Endodermal cell (in vitro differentiated cells): ENCODE measurements around the gene NABP1. TPM values are rescaled to one million over a fixed set of nuclear protein-coding genes. Genes with fewer than 3 reads are reported as not detected.

Source experiments
- DNase-seq: peaks from one replicate; pipeline ENCODE4 v3.0.0-alpha.2; 2017
- H3K27ac ChIP-seq: 2 replicates; pipeline ENCODE4 v1.5.1; 2013; ENCODE audit warnings: mild to moderate bottlenecking, low read depth, low read length, moderate library complexity
- H3K27me3 ChIP-seq: 2 replicates; pipeline ENCODE4 v1.6.1; 2013; ENCODE audit warnings: mild to moderate bottlenecking, low read length, moderate library complexity; ENCODE audit not compliant: insufficient read depth, control insufficient read depth, poor library complexity, severe bottlenecking
- H3K36me3 ChIP-seq: 2 replicates; pipeline ENCODE4 v1.7.0; 2013; ENCODE audit warnings: mild to moderate bottlenecking, low read length, moderate library complexity; ENCODE audit not compliant: control insufficient read depth, insufficient read depth
- H3K4me1 ChIP-seq: one replicate; pipeline ENCODE4 v1.7.0; 2013; ENCODE audit warnings: low read length; ENCODE audit not compliant: control insufficient read depth, insufficient read depth
- H3K4me3 ChIP-seq: 2 replicates; pipeline ENCODE4 v1.5.1; 2013; ENCODE audit warnings: mild to moderate bottlenecking, low read length, moderate library complexity
- H3K9ac ChIP-seq: 2 replicates; pipeline ENCODE4 v1.6.1; 2013; ENCODE audit warnings: mild to moderate bottlenecking, low read length, moderate library complexity; ENCODE audit not compliant: poor library complexity, severe bottlenecking; ENCODE audit errors: extremely low read depth
- H3K9me3 ChIP-seq: 2 replicates; pipeline ENCODE4 v1.6.1; 2013; ENCODE audit warnings: mild to moderate bottlenecking, low read length, moderate library complexity; ENCODE audit not compliant: control insufficient read depth
- H3K27ac Mint-ChIP-seq: 2 replicates; pipeline ENCODE4 v1.8.0; 2020; ENCODE audit warnings: mixed read lengths
- H3K27me3 Mint-ChIP-seq: 2 replicates; pipeline ENCODE4 v1.8.0; 2021; ENCODE audit warnings: mild to moderate bottlenecking, mixed read lengths; ENCODE audit not compliant: insufficient read depth
- H3K36me3 Mint-ChIP-seq: 2 replicates; pipeline ENCODE4 v1.8.0; 2020; ENCODE audit warnings: low read depth, mixed read lengths
- H3K4me1 Mint-ChIP-seq: 2 replicates; pipeline ENCODE4 v1.8.0; 2020; ENCODE audit warnings: mixed read lengths
- H3K4me3 Mint-ChIP-seq: 2 replicates; pipeline ENCODE4 v1.8.0; 2020; ENCODE audit warnings: mild to moderate bottlenecking, moderate library complexity, mixed read lengths
- H3K9me3 Mint-ChIP-seq: 2 replicates; pipeline ENCODE4 v1.8.0; 2020; ENCODE audit warnings: mild to moderate bottlenecking, mixed read lengths
- WGBS, 2 experiments: methylation state at CpG; one replicate each; pipeline versions ENCODE4 v1.1.5 to v1.1.7; 2013; ENCODE audit warnings: missing lambda C conversion rate in 2 of 2, mixed read lengths in 1 of 2; ENCODE audit not compliant: insufficient coverage in 1 of 2, insufficient read length in 1 of 2; 5-methylcytosine and 5-hydroxymethylcytosine counted together
- total RNA-seq, 2 donors: library from RNA; stranded (reverse); fragmentation: NEBNext Ultra II Directional in 1 of 2; extraction: Animal tissue kit (Norgen Biotek cat#: 25700) in 1 of 2; gene quantifications; 2 replicates in 1 of 2; 3 replicates in 1 of 2; pipeline ENCODE4 v1.2.1, GENCODE V29; 2021
- TF ChIP-seq, protein P1 (sequence below): fragments of 200-600 bp; sonication (generic); conservative IDR thresholded peaks from 2 replicates; pipeline ENCODE4 v1.5.0; 2021; ENCODE audit warnings: antibody characterized with exemption, mild to moderate bottlenecking

Gene NABP1
- total RNA-seq, 2 donors from 2014 or later: 5.8 to 8.7 TPM

DNA sequence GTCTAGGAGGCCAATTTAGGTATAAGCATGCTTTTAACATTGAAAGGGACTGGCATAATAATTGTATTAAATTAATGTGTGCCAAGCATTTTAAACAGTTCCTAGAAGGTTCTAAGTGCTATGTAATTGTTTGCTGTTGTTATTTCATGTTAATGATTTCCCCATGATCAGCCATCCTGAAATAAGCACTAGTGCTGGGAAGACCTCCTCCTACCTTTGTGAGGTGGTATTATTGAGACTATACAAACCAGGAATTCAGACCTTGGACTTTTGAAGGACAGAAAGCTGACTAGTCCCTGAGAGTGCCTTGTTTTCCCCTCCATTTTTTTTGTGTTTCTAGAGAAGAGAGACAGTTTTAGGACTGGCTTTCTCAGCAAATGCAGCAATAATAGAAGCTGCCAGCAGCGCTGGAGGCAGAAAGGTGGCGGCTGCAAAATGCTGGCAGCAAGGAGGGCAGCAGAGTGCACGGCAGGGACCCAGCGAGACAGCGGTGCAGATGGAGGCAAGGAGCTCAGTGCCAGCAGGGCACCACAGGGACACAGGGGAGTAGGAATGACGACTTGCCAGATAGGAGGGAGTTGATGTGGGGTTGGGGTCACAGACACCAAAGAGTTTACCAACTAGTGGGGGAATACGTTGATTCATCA is 25.3 kb downstream of the NABP1 start:
- Histone ChIP-seq H3K4me3 (no peak overlapping the region), H3K36me3 (no peaks in the 10 kb centered on the region), H3K9me3 (no peaks in the 10 kb centered on the region), H3K27ac (no peak overlapping the region), H3K9ac (no peak overlapping the region), H3K27me3 (no peaks in the 10 kb centered on the region), H3K4me1 (no peaks in the 10 kb centered on the region)
- TF ChIP-seq, protein P1, sequence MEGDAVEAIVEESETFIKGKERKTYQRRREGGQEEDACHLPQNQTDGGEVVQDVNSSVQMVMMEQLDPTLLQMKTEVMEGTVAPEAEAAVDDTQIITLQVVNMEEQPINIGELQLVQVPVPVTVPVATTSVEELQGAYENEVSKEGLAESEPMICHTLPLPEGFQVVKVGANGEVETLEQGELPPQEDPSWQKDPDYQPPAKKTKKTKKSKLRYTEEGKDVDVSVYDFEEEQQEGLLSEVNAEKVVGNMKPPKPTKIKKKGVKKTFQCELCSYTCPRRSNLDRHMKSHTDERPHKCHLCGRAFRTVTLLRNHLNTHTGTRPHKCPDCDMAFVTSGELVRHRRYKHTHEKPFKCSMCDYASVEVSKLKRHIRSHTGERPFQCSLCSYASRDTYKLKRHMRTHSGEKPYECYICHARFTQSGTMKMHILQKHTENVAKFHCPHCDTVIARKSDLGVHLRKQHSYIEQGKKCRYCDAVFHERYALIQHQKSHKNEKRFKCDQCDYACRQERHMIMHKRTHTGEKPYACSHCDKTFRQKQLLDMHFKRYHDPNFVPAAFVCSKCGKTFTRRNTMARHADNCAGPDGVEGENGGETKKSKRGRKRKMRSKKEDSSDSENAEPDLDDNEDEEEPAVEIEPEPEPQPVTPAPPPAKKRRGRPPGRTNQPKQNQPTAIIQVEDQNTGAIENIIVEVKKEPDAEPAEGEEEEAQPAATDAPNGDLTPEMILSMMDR: no peak
- Mint-ChIP-seq H3K4me1 (no peaks in the 10 kb centered on the region), H3K36me3 (no peaks in the 10 kb centered on the region), H3K27ac (no peak overlapping the region), H3K4me3 (no peak overlapping the region), H3K27me3 (no peaks in the 10 kb centered on the region), H3K9me3 (no peaks in the 10 kb centered on the region)
- DNase-seq: no peak
- 91 to 100% methylated on average over 3 to 7 of the region's 7 CpGs for WGBS, 2 experiments

DNA sequence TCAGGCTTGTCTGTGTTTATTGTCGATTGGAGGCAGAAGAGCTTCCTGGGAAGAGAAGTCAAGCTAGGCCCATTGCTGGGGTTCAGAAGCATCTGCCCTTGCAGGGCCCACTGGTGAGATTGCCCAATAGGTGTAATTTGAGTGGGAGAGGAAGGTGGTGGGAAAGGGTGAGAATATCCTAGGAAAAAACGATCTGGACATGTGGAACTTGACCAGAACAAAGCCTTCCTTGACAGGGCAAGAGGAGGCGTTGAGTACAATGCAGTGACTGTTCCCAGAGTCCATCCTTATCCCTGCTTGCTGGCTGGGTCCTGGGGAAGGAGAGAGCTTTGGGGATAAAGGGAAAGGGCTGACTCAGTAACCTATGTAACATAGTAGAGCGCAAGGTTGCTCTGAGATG is 27.1 kb downstream of the NABP1 start:
- WGBS, 2 experiments: 80 to 84% methylated on average over 4 of the region's 4 CpGs

DNA sequence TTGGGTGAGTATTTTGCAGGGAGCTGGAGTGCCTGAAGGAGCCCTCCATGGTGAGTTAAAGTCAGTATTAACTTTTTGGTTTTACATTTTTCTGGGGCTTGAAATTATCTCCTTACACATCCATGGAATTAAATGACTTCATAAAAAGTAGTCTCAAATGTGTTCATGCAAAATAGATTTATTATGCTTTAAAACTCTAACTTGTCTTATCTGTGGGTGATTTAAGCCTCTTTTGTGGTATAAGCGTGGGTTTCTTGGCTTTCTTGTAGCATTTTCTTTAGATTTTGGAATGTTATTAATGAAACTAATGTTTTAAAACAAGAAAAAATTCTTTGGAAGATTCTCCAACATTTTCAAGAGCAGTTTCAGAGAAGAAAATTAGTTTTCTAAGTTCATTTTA is 27.8 kb downstream of the NABP1 start:
- TF ChIP-seq, protein P1: no peak
- Mint-ChIP-seq H3K27ac (no peak overlapping the region), H3K9me3 (no peaks in the 10 kb centered on the region), H3K36me3 (no peaks in the 10 kb centered on the region), H3K4me1 (no peaks in the 10 kb centered on the region), H3K27me3 (no peaks in the 10 kb centered on the region), H3K4me3 (no peak overlapping the region)
- Histone ChIP-seq H3K36me3 (no peaks in the 10 kb centered on the region), H3K27me3 (no peaks in the 10 kb centered on the region), H3K9me3 (no peaks in the 10 kb centered on the region), H3K27ac (no peak overlapping the region), H3K4me3 (no peak overlapping the region), H3K9ac (no peak overlapping the region), H3K4me1 (no peaks in the 10 kb centered on the region)
- DNase-seq: no peak
- WGBS, 2 experiments: 94% methylated on average over 1 of the region's 1 CpG; no CpG with 5 or more reads in 1 of the 2 experiments

More for the DNA sequence above, 27.1 kb downstream of the NABP1 start:
- no peak overlapping the region for H3K9ac ChIP-seq
- TF ChIP-seq, protein P1: no peak
- no peak overlapping the region for H3K27ac ChIP-seq
- Mint-ChIP-seq H3K4me3 (no peak overlapping the region), H3K36me3 (no peaks in the 10 kb centered on the region), H3K4me1 (no peaks in the 10 kb centered on the region), H3K27me3 (no peaks in the 10 kb centered on the region), H3K9me3 (no peaks in the 10 kb centered on the region), H3K27ac (no peak overlapping the region)
- no peak for DNase-seq
- H3K9me3 ChIP-seq: no peaks in the 10 kb centered on the region
- no peak overlapping the region for H3K4me3 ChIP-seq
- no peaks in the 10 kb centered on the region for H3K36me3 ChIP-seq
- no peaks in the 10 kb centered on the region for H3K4me1 ChIP-seq
- H3K27me3 ChIP-seq: no peaks in the 10 kb centered on the region
